ENCODE measurements around the gene LMTK2.
A peak's percentile ranks its signal among the peaks of the same experiment; 100 is the strongest.

Gene LMTK2

DNA sequence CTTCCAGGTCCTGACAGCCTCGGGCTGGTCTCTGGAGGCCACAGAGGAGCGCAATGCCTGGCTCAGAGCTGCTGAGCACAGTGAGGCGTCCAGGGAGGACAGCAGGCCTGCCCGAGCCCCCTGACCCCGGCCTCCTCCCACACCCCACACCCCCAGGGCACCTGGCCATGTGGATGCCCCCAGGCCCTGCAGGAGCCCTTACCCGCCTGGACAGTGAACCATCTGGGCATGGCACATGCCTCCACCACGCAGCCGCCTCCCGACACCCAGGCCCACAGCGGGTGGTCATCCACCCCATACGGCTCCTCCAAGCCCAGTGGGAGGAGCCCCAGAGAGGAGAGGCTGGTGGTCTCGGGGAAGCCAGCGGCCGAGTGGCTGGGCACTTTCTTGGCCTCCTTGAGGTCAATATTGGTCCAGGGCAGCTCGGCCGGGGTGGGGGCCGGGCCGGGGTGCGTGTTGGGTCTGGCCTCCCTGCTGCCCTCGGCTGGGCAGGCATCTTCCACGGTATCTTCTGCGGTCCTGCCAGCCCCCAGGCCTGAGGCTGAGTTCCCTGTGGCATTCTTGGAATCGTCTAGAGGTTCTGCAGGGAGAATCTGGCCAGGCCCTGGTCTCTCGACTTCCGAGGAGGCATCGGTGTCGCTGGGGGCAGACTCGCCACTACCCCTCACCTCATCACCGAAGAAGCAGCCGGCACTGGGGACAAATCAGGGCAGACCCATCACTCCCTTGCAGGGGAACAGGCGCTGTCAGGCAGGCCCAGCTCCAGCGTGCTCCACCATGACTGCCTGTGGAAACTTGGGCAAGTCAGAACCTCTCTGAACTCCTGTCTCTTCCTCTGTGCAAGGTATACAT lies 126.8 kb downstream of the LMTK2 start:
- FAIRE-seq (no peak), DNase-seq (ENCODE audit: insufficient read length, low spot score) (no peak)
- no peak for TF ChIP-seq POLR2A (IDR thresholded peaks at IDR 0.05; ENCODE audit: low read depth, low read length)

GRCh38 chr7:98234429-98235147 lies 127.9 kb downstream of the LMTK2 start:
- TF ChIP-seq POLR2A (IDR thresholded peaks at IDR 0.05; ENCODE audit: low read depth, low read length) = no peak
- FAIRE-seq (no peak), DNase-seq (ENCODE audit: insufficient read length, low spot score) (no peak)

GRCh38 chr7:98235901-98236300 lies 129.2 kb downstream of the LMTK2 start:
- no peak for TF ChIP-seq POLR2A (IDR thresholded peaks at IDR 0.05; ENCODE audit: low read depth, low read length)
- DNase-seq (ENCODE audit: insufficient read length, low spot score) (no peak), FAIRE-seq (no peak)

DNA sequence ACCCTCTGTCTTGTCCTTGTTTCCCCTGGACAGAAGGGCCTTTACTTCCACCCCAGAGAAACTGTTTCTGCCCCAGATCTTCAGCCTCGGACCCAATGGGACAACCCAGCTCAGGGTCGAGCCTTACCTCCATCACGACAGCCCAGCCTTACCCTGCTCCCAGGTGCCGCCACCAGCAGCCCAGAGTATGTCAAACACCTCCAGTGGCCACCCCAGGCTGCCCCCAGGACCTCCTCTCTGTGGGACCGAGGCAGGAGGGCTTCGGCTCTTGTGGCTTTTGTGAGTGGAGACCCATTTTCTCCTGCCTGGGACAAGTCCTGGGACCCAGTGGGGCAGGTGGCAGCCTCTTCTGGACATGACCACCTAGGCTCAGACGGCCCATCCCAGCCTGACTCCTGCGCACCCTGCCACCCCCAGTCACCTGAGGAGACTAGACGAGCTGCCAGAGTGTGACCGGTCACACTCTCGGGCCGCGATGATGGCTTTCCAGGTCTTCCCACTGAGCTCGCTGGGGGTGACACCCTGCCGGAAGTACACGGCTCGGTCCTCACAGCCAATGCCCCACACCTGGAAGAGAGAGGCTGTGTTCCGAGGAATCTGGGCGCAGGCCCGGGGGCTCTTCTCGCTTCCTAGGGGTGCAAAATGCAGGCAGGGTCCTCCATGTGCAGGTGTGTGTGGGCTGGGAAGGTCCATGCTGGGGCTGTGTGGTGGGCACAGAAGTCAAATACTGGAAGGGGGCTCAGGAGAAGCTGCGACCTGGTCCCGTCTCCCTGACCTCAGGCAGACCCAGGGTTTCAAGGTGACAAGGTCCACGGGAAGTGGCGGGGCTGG lies 129.9 kb downstream of the LMTK2 start:
- FAIRE-seq = no peak
- DNase-seq (ENCODE audit: insufficient read length, low spot score) = no peak

GRCh38 chr7:98238076-98238475 lies 131.4 kb downstream of the LMTK2 start:
- FAIRE-seq (no peak), DNase-seq (ENCODE audit: insufficient read length, low spot score) (no peak)
- no peak for TF ChIP-seq POLR2A (IDR thresholded peaks at IDR 0.05; ENCODE audit: low read depth, low read length)

More for the DNA sequence above, 129.9 kb downstream of the LMTK2 start:
- TF ChIP-seq POLR2A (IDR thresholded peaks at IDR 0.05; ENCODE audit: low read depth, low read length) = no peak

- FAIRE-seq = no peak
- DNase-seq (ENCODE audit: insufficient read length, low spot score) = no peak
- TF ChIP-seq POLR2A (IDR thresholded peaks at IDR 0.05; ENCODE audit: low read depth, low read length) = no peak
Observed at GRCh38 chr7:98238976-98239375, 132.3 kb downstream of the LMTK2 start.

DNA sequence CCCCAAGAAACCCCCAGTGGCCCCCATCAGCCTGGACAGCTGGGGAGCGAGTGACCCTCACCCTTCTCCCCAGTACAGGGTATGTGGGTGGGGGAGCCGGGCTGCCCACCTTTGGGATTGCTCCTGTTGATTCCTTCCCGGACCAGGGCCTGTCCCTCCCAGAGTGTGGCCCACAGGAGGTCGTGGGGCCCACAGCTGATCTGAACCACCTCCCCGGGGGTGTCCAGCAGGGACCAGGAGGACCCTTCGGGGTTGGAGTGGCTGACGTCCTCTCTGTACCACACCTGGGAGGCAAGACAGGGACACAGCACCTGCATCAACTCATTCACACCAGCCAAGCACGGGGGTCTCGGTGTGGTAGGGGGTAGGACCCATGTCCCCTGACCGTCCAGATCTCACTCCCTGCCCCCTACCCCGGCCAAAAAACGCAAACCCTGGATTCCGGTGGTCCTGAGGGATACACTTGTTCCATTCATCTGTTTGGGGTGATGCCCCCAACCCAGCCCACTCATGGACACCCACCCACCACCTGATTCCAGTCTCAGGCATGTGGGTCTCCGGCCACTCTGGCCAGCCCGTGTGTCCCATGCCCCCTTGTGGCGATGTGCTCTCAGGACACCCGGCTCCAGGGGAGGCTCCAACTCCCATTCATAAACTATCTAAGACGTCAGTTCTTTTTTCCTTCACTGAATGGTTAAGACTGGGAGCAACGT lies 134.5 kb downstream of the LMTK2 start:
- TF ChIP-seq POLR2A (IDR thresholded peaks at IDR 0.05; ENCODE audit: low read depth, low read length) = no peak
- FAIRE-seq (no peak), DNase-seq (ENCODE audit: insufficient read length, low spot score) (peak; percentile 56)

GRCh38 chr7:98241674-98242241 lies 135.1 kb downstream of the LMTK2 start:
- FAIRE-seq (no peak), DNase-seq (ENCODE audit: insufficient read length, low spot score) (no peak)

GRCh38 chr7:98242342-98242741 lies 135.7 kb downstream of the LMTK2 start:
- DNase-seq (ENCODE audit: insufficient read length, low spot score) = no peak
- FAIRE-seq = no peak
- no peak for TF ChIP-seq POLR2A (IDR thresholded peaks at IDR 0.05; ENCODE audit: low read depth, low read length)

More at GRCh38 chr7:98241674-98242241, 135.1 kb downstream of the LMTK2 start:
- no peak for TF ChIP-seq POLR2A (IDR thresholded peaks at IDR 0.05; ENCODE audit: low read depth, low read length)

- DNase-seq (ENCODE audit: insufficient read length, low spot score) (no peak), FAIRE-seq (no peak)
- TF ChIP-seq POLR2A (IDR thresholded peaks at IDR 0.05; ENCODE audit: low read depth, low read length) = no peak
Observed at GRCh38 chr7:98242934-98243333, 136.3 kb downstream of the LMTK2 start.

- FAIRE-seq (no peak), DNase-seq (ENCODE audit: insufficient read length, low spot score) (no peak)
- TF ChIP-seq POLR2A (IDR thresholded peaks at IDR 0.05; ENCODE audit: low read depth, low read length) = no peak
Observed at GRCh38 chr7:98244871-98245270, 138.2 kb downstream of the LMTK2 start.

- no peak for TF ChIP-seq POLR2A (IDR thresholded peaks at IDR 0.05; ENCODE audit: low read depth, low read length)
- no peak for DNase-seq (ENCODE audit: insufficient read length, low spot score)
- no peak for FAIRE-seq
Observed at GRCh38 chr7:98248156-98248555, 141.5 kb downstream of the LMTK2 start.

DNA sequence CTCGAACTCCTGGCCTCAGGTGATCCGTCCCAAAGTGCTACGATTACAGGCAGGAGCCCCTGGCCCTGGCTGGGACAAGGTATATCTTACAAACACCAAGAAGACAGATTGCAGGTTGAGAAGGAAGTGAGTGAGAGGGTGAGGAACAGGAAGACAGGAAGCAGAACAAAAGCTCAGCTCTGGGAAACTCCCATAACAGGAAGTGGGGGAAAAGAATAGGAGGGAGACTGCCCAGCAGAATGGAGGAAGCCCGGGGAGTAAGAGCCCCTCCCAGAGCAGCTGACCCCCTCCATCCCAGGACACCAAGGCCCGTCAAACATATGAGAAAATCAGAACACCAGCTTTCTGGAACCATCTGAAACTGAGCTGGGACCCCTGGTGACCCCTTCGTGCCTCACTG lies 142.4 kb downstream of the LMTK2 start:
- FAIRE-seq (no peak), DNase-seq (ENCODE audit: insufficient read length, low spot score) (no peak)
- TF ChIP-seq POLR2A (IDR thresholded peaks at IDR 0.05; ENCODE audit: low read depth, low read length) = no peak

All from H54 (cell line).